Breast epithelium (tissue), 4 donors: Measurements from ENCODE around the gene SLCO4A1. TPM values are rescaled to one million over a fixed set of nuclear protein-coding genes. Genes with fewer than 3 reads are reported as not detected.
A peak's percentile ranks its signal among the peaks of the same experiment; 100 is the strongest.

ENCODE experiments used
- DNase-seq, 2 donors: peaks; one replicate each; pipeline ENCODE4 v3.0.0-alpha.2; 2019; ENCODE audit warnings: low spot score in 2 of 2
- H3K27ac ChIP-seq, 2 donors: fragments of 200-600 bp; sonication (generic) in 1 of 2; one replicate each; pipeline ENCODE4 v1.5.1; 2016 to 2019; ENCODE audit warnings: mild to moderate bottlenecking in 1 of 2
- H3K27me3 ChIP-seq, 2 donors: fragments of 200-600 bp; sonication (generic) in 1 of 2; one replicate each; pipeline versions ENCODE4 v1.5.1 to v1.6.0; 2017 to 2019; ENCODE audit warnings: control low read depth in 1 of 2, mild to moderate bottlenecking in 1 of 2
- H3K36me3 ChIP-seq: fragments of 200-600 bp; one replicate; pipeline ENCODE4 v1.5.1; 2019
- H3K4me1 ChIP-seq, 2 donors: fragments of 200-600 bp; sonication (generic); one replicate each; pipeline ENCODE4 v1.5.1; 2016 to 2019; ENCODE audit warnings: control low read depth in 1 of 2
- H3K4me3 ChIP-seq, 3 donors: fragments of 200-600 bp; sonication (generic); 1 replicate in 2 of 3; 2 replicates in 1 of 3; pipeline ENCODE4 v1.5.1; 2016 to 2019; ENCODE audit warnings: mild to moderate bottlenecking in 3 of 3, moderate library complexity in 2 of 3
- H3K9me3 ChIP-seq, 2 donors: fragments of 200-600 bp; sonication (generic) in 1 of 2; one replicate each; pipeline ENCODE4 v1.5.1; 2016 to 2019; ENCODE audit warnings: control low read depth in 1 of 2
- POLR2A ChIP-seq: fragments of 450-650 bp; IDR thresholded peaks from one replicate; pipeline ENCODE4 v1.6.1; 2016; ENCODE audit warnings: antibody characterized with exemption, mild to moderate bottlenecking, moderate library complexity
- POLR2AphosphoS5 ChIP-seq, 3 donors: sonication (generic); formaldehyde crosslinking; IDR thresholded peaks; one replicate each; pipeline ENCODE4 v1.6.1; 2017; ENCODE audit warnings: antibody characterized with exemption in 3 of 3
- intact Hi-C: fragments of 100-400 bp; cut with DNase I; formaldehyde crosslinking; loops from one replicate; pipeline ENCODE4 v1.15.1; 2023; ENCODE audit warnings: low total_unique reads
- total RNA-seq, 3 donors: library from RNA; depleted of rRNA; stranded (reverse); fragments of >200 nt; gene quantifications; one replicate each; pipeline ENCODE4 v1.1.0, GENCODE V29; 2016
- TF ChIP-seq, protein P1 (sequence below), 3 donors: fragments of 450-650 bp; IDR thresholded peaks; one replicate each; pipeline ENCODE4 v1.5.1; 2016 to 2017; ENCODE audit warnings: antibody characterized with exemption in 3 of 3, mild to moderate bottlenecking in 3 of 3, moderate library complexity in 3 of 3

SLCO4A1 gene
- total RNA-seq, 3 donors from 2014 or later, result 8.8 to 26.5 (median 15.4) TPM

DNA sequence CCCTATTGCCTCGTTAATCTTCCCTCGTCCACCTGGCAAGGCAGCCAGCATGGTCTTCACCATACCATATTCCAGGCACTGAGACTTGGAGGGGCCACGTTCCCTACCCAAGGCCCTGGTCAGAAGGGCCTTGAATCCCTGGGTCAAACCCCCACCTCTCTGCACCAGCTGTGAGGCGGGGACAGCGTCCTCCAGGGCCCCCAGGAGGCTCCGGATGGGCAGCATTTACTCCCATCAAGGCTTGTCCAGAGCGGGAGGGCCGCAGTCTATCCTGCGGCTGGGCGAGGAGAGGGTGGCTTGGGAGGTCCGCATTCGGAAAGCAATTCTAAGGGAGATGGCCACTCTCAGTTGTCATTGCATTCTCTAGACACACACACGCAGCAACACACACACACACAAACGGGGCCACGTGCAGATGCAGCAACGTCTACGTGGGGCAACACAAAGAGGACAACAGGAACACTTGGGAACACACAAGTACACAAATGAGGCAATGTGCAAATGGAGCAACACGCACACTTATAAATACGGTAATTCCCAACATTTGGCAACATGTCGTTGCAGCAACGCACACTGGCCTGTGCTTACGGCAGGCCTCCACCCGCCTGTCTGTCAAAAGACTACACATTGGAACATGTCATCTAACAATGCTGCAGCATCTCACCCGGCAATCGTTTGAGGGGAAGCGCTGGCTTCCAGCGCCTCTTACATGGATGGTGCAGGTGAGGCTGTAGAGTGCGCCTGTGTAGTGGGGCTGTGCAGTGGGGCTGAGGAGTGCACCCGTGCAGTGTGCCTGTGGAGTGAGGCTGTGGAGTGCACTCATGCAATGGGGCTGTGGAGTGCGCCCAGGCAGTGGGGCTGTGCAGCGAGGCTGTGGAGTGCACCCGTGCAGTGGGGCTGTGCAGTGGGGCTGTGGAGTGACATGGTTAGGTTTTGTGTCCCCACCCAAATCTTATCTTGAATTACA lies 53.4 kb downstream of the SLCO4A1 start:
- intact Hi-C loops, result loop anchor here (10.0 kb wide), 1 partner anchor 89 kb away; no protein-coding TSS in a partner anchor
- TF ChIP-seq, protein P1, sequence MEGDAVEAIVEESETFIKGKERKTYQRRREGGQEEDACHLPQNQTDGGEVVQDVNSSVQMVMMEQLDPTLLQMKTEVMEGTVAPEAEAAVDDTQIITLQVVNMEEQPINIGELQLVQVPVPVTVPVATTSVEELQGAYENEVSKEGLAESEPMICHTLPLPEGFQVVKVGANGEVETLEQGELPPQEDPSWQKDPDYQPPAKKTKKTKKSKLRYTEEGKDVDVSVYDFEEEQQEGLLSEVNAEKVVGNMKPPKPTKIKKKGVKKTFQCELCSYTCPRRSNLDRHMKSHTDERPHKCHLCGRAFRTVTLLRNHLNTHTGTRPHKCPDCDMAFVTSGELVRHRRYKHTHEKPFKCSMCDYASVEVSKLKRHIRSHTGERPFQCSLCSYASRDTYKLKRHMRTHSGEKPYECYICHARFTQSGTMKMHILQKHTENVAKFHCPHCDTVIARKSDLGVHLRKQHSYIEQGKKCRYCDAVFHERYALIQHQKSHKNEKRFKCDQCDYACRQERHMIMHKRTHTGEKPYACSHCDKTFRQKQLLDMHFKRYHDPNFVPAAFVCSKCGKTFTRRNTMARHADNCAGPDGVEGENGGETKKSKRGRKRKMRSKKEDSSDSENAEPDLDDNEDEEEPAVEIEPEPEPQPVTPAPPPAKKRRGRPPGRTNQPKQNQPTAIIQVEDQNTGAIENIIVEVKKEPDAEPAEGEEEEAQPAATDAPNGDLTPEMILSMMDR (IDR thresholded peaks at IDR 0.05), result no peak
- no peak for TF ChIP-seq POLR2AphosphoS5 (IDR thresholded peaks at IDR 0.05)
- no peak for TF ChIP-seq POLR2A
- DNase-seq, result no peak
- no peak overlapping the region for H3K27ac ChIP-seq
- H3K4me3 ChIP-seq, result no peak overlapping the region
- no peaks in the 10 kb centered on the region for H3K4me1 ChIP-seq
- peaks cover 0 to 29% of the 10 kb centered on the region in 2 donors for H3K27me3 ChIP-seq
- H3K9me3 ChIP-seq, result no peaks in the 10 kb centered on the region
- H3K36me3 ChIP-seq, result no peaks in the 10 kb centered on the region

DNA sequence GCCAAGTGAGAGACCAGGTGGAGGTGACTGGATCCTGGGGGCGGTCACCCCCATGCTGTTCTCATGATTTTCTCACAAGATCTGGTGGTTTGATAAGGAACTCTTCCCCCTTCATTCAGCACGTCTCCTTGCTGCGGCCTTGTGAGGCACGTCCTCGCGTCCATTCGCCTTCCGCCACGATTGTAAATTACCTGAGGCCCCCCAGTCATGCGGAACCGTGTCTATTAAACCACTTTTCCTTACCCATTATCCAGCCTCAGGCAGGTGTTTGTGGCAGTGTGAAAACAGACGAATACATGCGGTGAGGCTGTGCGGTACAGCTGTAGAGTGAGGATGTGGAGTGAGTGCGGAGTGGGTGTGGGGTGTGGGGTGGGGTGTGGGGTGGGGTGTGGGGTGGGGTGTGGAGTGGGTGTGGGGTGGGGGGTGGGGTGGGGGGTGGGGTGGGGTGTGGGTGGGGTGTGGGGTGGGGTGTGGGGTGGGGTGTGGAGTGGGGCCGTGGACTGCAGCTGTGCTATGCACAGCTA lies 54.2 kb downstream of the SLCO4A1 start:
- no peaks in the 10 kb centered on the region for H3K36me3 ChIP-seq
- H3K4me3 ChIP-seq, result no peak overlapping the region
- intact Hi-C loops, result loop anchor here (10.0 kb wide), 1 partner anchor 88 kb away; no protein-coding TSS in a partner anchor
- H3K27me3 ChIP-seq, result peaks cover 0 to 29% of the 10 kb centered on the region in 2 donors
- no peak overlapping the region for H3K27ac ChIP-seq
- TF ChIP-seq POLR2AphosphoS5 (IDR thresholded peaks at IDR 0.05) (no peak), POLR2A (no peak)
- TF ChIP-seq, protein P1 (IDR thresholded peaks at IDR 0.05), result no peak
- no peaks in the 10 kb centered on the region for H3K9me3 ChIP-seq
- DNase-seq, result no peak
- H3K4me1 ChIP-seq, result no peaks in the 10 kb centered on the region

DNA sequence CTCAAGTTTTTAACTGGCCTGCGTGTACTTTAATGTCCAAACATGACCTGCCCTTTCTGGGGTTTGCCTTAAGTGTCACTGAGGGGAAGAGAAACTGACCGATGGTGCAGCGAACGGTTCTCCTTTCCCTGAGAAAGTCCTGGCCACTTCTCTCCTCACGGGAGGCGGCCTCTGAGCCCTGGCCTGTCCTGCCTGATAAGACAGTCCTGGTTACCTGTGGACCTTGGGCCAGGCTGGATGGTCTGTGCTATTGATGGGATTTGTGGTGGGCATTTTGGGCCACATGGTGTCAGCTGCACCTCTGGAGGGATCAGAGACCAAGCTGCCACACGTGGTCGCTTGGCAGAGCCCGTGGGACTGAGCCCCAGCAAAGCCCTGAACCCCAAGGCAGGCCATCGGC lies 54.7 kb downstream of the SLCO4A1 start:
- TF ChIP-seq POLR2AphosphoS5 (IDR thresholded peaks at IDR 0.05) (no peak), POLR2A (no peak)
- TF ChIP-seq, protein P1 (IDR thresholded peaks at IDR 0.05), result no peak
- no peak for DNase-seq
- H3K27ac ChIP-seq, result no peak overlapping the region
- no peaks in the 10 kb centered on the region for H3K36me3 ChIP-seq
- H3K4me1 ChIP-seq, result no peaks in the 10 kb centered on the region
- no peak overlapping the region for H3K4me3 ChIP-seq
- intact Hi-C loops, result loop anchor here (10.0 kb wide), 1 partner anchor 88 kb away; no protein-coding TSS in a partner anchor
- peaks cover 0 to 24% of the 10 kb centered on the region in 2 donors for H3K27me3 ChIP-seq
- no peaks in the 10 kb centered on the region for H3K9me3 ChIP-seq

DNA sequence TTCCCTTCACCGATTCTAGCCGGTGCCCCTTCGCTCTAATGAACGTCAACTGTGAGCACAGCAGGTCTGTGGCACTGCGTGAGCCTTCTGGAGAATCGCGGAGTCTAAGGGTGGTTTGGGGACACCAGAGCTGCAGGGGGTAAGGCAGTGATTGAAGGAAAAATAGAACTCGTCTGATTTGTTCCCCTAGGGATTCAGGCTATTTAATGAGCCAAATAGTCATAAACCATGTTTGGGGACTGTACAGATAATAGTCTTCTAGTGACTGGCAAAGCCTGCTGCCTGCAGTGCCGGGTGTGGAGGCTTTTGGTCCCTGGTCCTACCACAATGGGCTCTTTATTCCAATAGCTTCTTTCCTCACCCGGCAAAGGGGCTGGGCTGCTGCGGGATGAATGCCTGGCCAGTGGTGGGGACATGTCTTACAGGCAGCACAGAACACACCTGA lies 55.2 kb downstream of the SLCO4A1 start:
- intact Hi-C loops, result loop anchor here (10.0 kb wide), 1 partner anchor 87 kb away; no protein-coding TSS in a partner anchor

More for the DNA sequence above, 55.2 kb downstream of the SLCO4A1 start:
- TF ChIP-seq POLR2A, result no peak
- TF ChIP-seq POLR2AphosphoS5 (IDR thresholded peaks at IDR 0.05), result no peak
- TF ChIP-seq, protein P1 (IDR thresholded peaks at IDR 0.05), result no peak
- H3K9me3 ChIP-seq, result no peaks in the 10 kb centered on the region
- no peaks in the 10 kb centered on the region for H3K36me3 ChIP-seq
- no peaks in the 10 kb centered on the region for H3K4me1 ChIP-seq
- no peak overlapping the region for H3K4me3 ChIP-seq
- DNase-seq, result peak in 1 of 2 donors; percentile 26
- H3K27me3 ChIP-seq, result peaks cover 0 to 21% of the 10 kb centered on the region in 2 donors
- H3K27ac ChIP-seq, result no peak overlapping the region
